ENCODE measurements around the gene RGS16. TPM values are rescaled to one million over a fixed set of nuclear protein-coding genes. Genes with fewer than 3 reads are reported as not detected.
"Not testable (repeated sequence)": the region's sequence is repeated elsewhere in the genome, so short reads cannot be mapped to it uniquely, and the experiment has no call there.

The RGS16 gene, protein sequence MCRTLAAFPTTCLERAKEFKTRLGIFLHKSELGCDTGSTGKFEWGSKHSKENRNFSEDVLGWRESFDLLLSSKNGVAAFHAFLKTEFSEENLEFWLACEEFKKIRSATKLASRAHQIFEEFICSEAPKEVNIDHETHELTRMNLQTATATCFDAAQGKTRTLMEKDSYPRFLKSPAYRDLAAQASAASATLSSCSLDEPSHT
- polyA plus RNA-seq: 10 to 100 TPM in 2 of 3 donors, 1 to 10 TPM in 1; 4.9 to 38.5 (median 22.2) TPM

DNA sequence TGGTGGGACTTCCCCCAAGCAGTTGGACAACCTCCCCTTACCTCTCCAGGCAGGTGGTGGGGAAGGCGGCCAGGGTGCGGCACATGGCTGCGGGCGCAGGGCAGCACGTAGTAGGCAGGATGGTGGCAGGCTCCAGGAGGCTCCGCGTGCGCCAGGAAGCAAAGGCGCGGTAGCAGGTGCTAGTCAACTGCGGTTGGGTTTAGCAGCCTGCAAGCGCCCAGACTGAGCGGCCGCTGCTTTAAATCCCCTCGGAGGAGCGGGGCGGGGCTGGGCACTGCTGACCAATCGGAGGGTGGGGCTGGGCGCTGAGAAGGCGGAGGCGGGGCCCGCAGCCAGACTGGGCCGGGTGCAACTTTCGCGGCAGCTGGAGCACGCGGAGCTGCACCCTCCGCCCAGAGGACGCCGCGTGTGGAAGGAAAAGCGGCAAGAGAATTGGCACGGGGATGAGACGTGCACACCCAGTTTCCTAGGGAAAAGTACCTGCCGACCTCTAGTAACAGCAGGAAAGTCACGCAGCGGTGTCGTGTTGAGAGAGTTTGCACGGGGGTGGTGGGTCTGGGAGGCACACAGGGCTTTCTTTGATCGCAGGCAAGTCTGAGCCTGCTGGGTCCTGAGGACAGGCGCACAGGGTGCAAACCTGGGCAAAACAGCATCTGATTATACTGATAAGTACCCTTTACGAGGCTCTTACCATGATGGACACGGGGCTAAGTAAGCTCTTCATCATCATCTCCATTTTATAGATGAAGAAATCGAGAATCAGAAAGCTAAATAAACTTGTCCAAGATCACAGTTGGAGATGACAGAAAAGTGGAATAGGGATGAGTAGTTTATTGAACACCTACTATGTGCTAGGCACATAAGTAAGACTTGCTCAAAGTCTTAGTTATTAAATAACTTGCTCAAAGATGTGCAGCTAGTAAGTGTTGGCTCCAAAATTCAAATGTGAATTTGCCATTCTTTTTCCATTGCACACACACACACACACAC is at the start of gene RGS16:
RGS16 (minus strand) TSS at position 215 of the 990 bp plus-strand sequence; CDS start at position 85, 130 bp downstream.
- 5 to 6% (median 5%) methylated on average over 44 of the region's 44 CpGs for WGBS, 3 donors
- H3K27ac ChIP-seq (ENCODE audit: low read depth, low read length): no peak within 1 kb of the TSS

DNA sequence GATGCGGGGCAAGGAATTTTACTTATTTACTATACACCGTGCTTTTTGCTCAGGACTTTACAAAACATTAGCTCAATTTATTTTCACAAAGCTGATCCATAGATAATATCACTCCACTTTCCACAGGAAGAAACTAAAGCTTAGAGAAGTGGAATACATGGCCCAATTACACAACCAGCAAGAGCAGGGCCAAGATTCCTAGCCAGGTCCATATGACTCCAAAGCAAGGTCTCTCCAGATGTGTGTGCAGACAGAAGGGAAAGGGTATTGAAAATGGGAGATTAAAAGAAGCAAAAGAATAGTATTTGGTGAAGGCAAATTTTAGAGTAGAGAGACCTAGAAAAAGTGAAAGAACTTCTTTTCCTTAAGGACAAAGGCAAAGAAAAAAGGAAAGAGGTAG is 49.8 kb upstream of the RGS16 start:
- H3K27ac ChIP-seq (ENCODE audit: low read depth, low read length): no peak overlapping the region
- 86 to 97% (median 95%) methylated on average over 2 of the region's 2 CpGs for WGBS, 3 donors

DNA sequence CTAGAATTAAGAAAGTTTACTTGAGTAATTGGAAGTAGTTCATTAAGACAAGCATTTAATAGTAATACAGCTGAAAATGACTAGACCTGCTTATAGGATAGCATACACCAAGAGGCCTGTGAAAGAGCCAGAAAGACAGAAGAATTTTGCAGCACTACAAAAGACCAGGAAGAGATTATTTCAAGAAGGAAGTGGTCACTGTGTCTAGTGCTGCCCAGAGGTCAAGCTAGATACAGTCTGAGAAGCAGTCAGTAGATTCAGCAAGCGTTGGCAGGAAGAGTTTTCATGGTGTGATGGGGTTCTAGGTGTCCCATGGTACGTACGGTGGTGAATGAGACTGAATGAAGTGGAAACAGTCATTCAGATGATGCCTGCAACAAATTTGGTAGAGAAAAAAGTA is 48.7 kb upstream of the RGS16 start:
- H3K27ac ChIP-seq (ENCODE audit: low read depth, low read length): no peak overlapping the region
- WGBS, 3 donors: 63 to 71% (median 68%) methylated on average over 3 of the region's 3 CpGs

DNA sequence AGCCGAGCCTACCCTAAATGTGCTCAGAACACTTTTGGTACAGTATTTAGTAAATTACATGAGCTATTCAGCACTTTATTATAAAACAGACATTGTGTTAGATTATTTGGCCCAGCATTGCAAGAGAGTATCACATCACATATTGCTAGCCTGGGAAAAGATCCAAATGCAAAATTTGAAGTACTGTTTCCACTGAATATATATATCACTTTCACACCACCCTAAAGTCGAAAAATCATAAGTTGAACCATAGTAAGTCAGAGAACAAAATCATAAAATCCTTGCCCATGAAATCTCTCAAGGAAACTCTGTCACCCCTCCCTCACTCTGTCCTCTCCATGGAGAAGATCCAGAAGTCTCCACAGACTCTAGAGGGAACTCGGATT is 47.1 kb upstream of the RGS16 start:
- H3K27ac ChIP-seq (ENCODE audit: low read depth, low read length): no peak overlapping the region
- 58 to 65% (median 60%) methylated on average over 3 of the region's 3 CpGs for WGBS, 3 donors

DNA sequence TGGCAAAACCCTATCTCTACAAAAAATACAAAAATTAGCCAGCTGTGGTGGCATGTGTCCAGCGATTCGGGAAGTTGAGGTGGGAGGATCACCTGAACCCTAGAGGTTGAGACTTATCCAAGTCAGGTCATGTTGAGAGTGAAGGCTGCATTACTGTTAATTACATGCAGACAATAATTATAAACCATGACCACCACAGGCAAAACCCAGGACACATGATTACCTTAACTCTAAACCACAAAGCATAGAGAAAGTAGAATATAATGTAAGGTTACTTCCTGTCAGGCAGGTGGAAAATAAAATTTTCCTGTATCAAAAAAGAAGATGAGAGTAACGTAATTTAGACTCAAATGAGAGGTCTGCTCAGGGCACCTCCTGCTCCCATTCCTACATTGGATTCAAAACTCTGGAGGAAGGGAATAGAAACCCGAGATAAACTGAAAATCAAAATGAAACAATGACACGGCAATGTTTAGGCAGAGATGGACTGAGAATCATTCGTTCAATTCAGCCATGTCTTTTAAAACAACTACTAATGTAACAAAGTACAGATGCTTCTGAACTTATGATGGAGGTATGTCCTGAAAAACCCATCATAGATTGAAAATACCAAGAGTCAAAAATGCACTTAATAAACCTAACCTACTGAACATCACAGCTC is 46.6 kb upstream of the RGS16 start:
- H3K27ac ChIP-seq (ENCODE audit: low read depth, low read length): no peak overlapping the region
- WGBS, 3 donors: 78 to 87% (median 80%) methylated on average over 6 of the region's 6 CpGs

DNA sequence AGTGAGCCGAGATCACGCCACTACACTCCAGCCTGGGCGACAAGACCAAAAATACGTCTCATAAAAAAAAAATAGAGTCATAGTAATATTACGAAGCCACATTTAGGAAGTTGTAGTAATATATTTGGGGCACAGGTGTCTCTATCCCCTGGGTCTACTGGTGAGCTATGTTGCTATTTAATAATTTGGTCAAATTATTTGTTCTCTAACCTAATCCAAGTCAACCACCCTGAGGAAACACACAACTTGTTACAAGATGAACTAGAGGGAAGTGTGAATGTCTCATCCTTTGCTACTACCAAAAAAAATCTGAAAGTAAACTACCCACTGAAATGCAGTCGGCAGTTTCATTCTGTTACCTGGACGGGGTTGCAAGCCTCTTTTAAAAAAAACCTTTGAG is 44.9 kb upstream of the RGS16 start:
- 90 to 94% (median 93%) methylated on average over 7 of the region's 7 CpGs for WGBS, 3 donors

DNA sequence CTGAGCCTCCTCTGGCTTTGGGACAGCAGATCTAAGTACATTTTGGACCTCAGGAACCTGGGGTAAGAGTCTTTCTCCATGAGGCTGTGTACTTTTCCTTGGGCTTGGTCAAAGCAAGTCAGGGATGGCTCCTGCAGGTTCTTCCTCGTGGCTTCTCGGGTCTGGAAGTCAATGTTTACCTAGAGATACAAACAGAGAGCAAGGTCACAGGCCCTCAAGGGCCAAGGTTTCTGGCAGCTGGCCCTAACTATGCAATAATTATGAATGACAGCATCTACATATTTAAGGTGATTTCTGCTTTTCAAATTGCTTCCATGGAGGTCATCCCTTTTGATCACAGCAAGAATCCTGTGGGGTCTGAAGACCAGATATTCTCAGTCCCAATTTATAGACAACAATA is 42.5 kb upstream of the RGS16 start:
- WGBS, 3 donors: 36 to 80% (median 78%) methylated on average over 2 of the region's 2 CpGs
- H3K27ac ChIP-seq (ENCODE audit: low read depth, low read length): no peak overlapping the region

More for the DNA sequence above, 44.9 kb upstream of the RGS16 start:
- no peak overlapping the region for H3K27ac ChIP-seq (ENCODE audit: low read depth, low read length)

DNA sequence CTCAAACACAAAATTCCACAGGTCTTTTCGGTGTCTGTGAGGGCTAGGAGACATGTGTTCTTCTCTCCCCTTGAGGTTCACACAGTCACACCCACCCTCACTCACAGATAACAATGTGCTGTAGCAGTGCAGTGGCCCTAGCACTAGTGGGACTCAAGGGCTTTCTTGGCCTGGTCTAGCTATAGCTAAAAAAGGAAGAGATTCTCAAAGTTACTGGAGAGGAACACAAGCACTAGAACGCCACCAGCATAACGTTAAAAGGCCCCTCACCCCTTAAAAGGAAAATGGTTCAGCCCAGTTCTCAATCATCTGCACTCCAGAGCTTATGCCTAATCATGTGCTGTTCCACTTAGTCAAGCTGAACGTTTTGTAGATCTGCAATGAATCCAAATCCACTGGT is 40.7 kb upstream of the RGS16 start:
- WGBS, 3 donors: 73 to 81% (median 76%) methylated on average over 4 of the region's 4 CpGs
- H3K27ac ChIP-seq (ENCODE audit: low read depth, low read length): no peak overlapping the region

DNA sequence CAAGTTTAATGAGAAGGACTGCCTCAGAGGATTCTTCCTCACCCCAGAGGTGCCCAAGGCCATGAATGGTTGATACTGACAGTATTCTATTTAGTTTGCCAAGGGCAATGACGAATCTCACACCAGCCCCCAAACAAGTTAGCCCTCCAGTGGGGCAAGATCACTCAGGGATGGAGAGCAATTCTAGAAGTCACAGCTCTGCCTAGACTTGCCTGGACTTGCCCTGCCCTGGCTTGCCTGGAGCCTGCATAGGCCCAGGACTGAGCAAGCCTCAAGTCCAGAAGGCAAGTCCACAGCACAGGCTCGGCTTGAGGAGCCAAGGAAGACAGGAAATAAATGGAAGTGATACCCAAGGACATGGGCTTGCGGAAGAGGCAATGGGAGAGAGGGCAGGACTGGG is 39.5 kb upstream of the RGS16 start:
- WGBS, 3 donors: 94 to 96% (median 95%) methylated on average over 3 of the region's 3 CpGs
- H3K27ac ChIP-seq (ENCODE audit: low read depth, low read length): no peak overlapping the region

DNA sequence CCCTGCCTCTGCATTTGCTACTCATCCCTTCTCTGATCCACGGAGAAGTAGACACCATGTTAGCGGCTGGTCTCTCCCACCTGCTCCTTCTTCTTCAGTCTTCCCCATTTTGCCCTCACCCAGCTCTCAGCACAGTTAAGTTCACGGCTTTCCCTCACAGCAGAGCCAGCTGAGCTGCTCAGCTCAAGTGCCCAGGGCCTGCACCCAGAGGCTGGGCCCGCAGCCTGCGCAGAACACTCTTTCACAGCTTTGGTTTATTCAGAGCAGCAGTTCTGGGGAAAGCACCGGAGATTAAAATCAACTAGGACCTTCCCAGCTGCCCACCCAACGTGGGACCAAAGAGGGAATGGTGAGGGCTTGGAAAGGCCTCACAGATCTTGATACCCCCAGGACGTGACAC is 38.3 kb upstream of the RGS16 start:
- WGBS, 3 donors: 93 to 96% (median 95%) methylated on average over 8 of the region's 8 CpGs
- H3K27ac ChIP-seq (ENCODE audit: low read depth, low read length): no peak overlapping the region

DNA sequence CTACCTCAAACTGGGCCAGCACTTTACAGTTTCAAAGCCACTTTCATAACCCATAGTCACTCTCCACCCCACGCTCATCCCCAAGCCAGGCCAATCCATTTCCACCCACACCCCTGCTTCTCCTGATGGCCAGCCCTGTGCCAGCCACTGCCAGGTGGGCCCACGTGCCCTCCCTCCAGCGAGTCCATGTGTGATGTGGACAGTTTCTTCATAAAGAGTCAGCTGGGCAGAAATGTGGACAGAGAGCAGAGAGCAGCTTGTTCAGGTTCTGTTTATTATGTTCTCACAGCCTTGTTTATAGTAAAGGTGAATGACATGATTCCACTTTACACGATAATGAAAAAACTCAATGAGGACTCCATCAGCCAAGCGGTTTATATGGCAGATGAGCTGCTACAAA is 37.4 kb upstream of the RGS16 start:
- no peak overlapping the region for H3K27ac ChIP-seq (ENCODE audit: low read depth, low read length)
- 91 to 95% (median 93%) methylated on average over 5 of the region's 5 CpGs for WGBS, 3 donors

DNA sequence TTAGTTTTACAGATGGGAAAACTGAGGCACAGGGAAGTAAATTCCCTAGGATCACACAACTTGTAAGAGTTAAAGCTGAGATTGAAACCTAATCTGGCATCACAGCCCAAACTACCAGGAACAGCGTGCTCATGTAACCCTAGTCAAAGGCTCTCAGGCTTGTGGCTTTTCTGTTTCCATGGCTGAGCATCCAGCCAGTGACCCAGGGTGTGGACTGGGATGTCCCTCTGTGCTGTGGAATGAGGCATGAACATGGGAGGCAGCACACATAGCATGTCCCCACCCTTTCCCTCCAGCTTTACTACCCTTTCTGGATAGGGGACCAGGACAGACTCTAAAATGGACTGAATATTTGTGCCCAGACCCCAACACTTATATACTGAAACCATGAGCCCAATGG is 35.1 kb upstream of the RGS16 start:
- H3K27ac ChIP-seq (ENCODE audit: low read depth, low read length): no peak overlapping the region
- WGBS, 3 donors: 89 to 92% (median 90%) methylated on average over 1 of the region's 1 CpG

DNA sequence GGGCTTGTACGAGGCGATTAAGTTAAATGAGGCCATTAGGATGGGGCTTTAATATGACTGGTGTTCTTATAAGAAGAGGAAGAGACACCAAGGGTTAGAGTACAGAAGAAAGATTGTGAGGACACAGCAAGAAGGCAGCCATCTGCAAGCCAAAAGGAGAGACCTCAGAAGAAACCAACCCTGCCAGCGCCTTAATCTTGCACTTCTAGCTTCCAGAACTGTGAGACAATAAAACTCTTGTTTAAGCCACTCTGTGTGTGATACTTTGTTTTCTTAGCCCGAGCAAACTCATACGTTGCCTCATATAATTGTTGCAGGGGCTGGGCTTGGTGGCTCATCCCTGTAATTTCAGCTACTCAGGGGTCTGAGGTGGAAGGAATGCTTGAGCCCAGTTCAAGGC is 33.6 kb upstream of the RGS16 start:
- 83 to 95% (median 93%) methylated on average over 5 of the region's 5 CpGs for WGBS, 3 donors

DNA sequence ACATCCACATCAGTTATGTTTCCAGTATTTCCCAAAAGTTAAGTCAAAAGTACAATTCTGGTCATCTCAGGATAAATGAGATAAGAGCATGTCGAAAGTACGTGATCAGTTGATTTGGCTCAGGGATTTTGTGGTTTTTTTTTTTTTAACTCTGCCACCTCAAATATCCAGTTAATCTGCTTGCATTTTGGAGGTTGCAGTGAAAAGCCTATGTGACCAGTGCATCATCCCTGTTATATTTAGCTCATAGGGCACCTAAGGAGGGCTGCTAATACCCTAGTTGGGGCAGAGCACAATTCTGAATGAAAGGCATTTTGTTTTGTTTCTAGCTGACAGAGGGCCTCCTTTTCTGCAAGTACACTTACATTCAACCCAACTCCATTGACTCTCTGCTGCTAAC is 31.7 kb upstream of the RGS16 start:
- WGBS, 3 donors: 71 to 88% (median 72%) methylated on average over 2 of the region's 2 CpGs
- no peak overlapping the region for H3K27ac ChIP-seq (ENCODE audit: low read depth, low read length)

More for the DNA sequence above, 33.6 kb upstream of the RGS16 start:
- H3K27ac ChIP-seq (ENCODE audit: low read depth, low read length): no peak overlapping the region

DNA sequence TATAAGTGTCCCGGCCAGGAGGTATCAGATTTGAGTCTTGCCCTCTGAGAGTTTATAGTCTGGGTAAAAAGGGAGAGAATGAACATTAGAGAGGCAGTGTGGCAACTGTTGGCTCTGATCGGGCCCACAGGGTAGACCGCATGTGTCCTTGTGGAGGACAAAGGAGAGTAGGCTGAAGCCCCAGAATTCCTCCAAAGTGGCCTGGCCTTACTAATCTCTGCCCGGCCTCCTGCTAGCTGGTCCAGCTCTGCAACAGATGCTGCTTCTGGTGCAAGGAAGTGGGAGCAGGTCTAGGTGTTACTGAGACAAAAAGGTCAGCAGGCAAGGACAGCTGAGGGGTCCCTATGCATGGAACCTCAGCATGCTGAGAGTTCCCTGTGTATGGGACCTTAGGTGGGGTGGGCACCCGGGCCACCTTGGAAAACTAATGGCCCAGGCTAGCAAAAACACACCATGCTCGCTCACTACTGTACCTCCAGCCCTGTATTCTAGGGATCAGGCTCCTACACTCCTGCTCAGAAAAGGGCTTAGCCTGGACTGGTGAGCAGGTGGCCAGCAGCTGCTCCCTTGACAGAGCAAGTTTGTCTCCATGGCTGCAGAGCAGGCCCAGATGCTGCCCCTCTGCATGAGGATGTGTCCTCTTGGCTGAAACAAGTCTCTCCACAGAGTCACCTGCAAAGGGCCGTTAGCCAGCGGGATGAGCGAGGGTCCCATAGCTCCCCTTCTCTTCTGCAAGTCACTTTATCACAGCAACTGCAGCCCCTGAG is 30.3 kb upstream of the RGS16 start:
- 87 to 97% (median 93%) methylated on average over 9 of the region's 9 CpGs for WGBS, 3 donors
- no peak overlapping the region for H3K27ac ChIP-seq (ENCODE audit: low read depth, low read length)

DNA sequence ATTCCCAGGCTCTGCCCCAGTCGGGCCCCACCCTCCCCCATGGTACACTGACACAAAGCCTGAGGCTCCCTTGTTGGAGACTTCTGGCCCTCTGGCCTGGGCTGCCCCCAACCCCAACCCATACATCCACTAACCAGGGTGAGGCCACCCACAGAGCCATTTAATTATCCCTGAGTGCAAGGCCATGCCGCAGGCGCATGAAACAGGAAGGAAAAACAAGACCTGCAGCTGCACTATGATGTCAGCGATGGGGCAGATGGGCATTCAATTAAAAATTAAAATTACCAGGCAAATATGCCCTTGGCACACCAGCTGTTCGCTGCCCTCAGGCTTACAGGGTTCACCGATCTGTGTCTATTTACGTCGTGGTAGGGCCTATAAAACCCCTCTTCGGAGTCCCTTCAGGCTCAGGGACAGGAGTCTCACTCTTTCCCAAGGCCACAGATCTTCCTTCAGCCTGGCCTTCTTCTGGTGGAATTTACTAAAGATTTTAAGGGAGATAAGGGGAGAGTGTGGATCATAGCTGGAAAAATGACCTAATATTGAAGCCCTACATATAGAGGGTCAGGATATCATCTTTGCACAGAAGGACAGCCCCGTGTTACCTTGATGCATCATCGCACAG is 29.6 kb upstream of the RGS16 start:
- 76 to 79% (median 77%) methylated on average over 11 of the region's 11 CpGs for whole genome bisulfite sequencing, 3 donors
- no peak overlapping the region for H3K27ac ChIP-seq (ENCODE audit: low read depth, low read length)

DNA sequence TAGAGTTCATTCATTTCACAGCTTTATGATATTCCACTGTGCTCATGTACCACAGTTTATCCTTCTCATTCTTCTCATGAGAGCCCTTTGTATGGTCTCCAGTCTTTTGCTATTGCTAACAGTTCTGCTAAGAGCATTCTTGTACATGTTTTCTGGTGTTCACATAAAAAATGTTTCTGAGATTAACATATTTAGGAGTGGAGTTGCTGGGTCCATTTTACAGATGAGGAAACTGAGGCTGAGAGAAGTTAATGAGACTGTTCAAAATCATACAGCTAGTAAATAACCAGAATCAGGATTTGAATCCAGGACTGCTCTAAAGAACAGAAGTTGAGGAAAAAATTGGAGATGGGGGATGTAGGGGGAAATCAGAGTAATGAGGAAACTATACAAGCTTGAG is 28.8 kb upstream of the RGS16 start:
- H3K27ac ChIP-seq (ENCODE audit: low read depth, low read length): no peak overlapping the region

DNA sequence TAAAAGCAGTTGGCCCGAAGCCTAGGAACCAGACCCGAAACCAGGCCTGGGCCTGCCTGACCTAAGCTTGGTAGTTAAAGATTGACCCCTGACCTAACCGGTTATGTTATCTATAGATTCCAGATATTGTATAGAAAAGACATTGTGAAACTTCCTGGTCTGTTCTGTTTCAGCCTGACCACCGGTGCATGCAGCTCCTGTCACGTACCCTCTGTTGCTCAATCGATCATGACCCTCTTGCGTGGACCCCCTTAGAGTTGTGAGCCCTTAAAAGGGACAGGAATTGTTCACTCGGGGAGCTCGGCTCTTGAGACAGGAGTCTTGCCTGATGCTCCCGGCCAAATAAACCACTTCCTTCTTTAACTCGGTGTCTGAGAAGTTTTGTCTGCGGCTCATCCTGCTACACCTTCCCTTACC is 28.3 kb upstream of the RGS16 start:
- not testable (repeated sequence) for H3K27ac ChIP-seq (ENCODE audit: low read depth, low read length)
- 38 to 57% (median 46%) methylated on average over 12 of the region's 12 CpGs for WGBS, 3 donors
